Lower leg skin (tissue), 4 donors: ENCODE measurements around the gene MATCAP1. TPM values are rescaled to one million over a fixed set of nuclear protein-coding genes. Genes with fewer than 3 reads are reported as not detected.
A peak's percentile ranks its signal among the peaks of the same experiment; 100 is the strongest.

Source experiments
- DNase-seq, 2 donors: peaks; one replicate each; pipeline ENCODE4 v3.0.0-alpha.2; 2019; ENCODE audit warnings: low spot score in 2 of 2
- H3K4me3 ChIP-seq: fragments of 200-600 bp; sonication (generic); 2 replicates; pipeline ENCODE4 v1.5.1; 2017; ENCODE audit warnings: mild to moderate bottlenecking, low read depth; ENCODE audit not compliant: poor library complexity, severe bottlenecking
- POLR2A ChIP-seq, 2 donors: fragments of 450-650 bp; IDR thresholded peaks; one replicate each; pipeline ENCODE4 v1.6.1; 2016 to 2017; ENCODE audit warnings: antibody characterized with exemption in 2 of 2, mild to moderate bottlenecking in 1 of 2, moderate library complexity in 1 of 2
- WGBS, 2 donors: methylation state at CpG; one replicate each; pipeline ENCODE4 v1.1.5; 2018; 5-methylcytosine and 5-hydroxymethylcytosine counted together
- intact Hi-C: fragments of 100-400 bp; cut with DNase I; formaldehyde crosslinking; loops from one replicate; pipeline ENCODE4 v1.15.0; 2023; ENCODE audit warnings: low total_unique reads
- total RNA-seq, 4 donors: library from RNA; depleted of rRNA; stranded (reverse); fragments of >200 nt; gene quantifications; one replicate each; pipeline ENCODE4 v1.1.0, GENCODE V29; 2016
- TF ChIP-seq, protein P1 (sequence below), 3 donors: fragments of 450-650 bp; IDR thresholded peaks; one replicate each; pipeline ENCODE4 v1.5.1; 2016; ENCODE audit warnings: antibody characterized with exemption in 3 of 3, mild to moderate bottlenecking in 3 of 3, moderate library complexity in 2 of 3

MATCAP1 gene
- total RNA-seq, 4 donors from 2014 or later = 5.1 to 8.9 (median 7.3) TPM

DNA sequence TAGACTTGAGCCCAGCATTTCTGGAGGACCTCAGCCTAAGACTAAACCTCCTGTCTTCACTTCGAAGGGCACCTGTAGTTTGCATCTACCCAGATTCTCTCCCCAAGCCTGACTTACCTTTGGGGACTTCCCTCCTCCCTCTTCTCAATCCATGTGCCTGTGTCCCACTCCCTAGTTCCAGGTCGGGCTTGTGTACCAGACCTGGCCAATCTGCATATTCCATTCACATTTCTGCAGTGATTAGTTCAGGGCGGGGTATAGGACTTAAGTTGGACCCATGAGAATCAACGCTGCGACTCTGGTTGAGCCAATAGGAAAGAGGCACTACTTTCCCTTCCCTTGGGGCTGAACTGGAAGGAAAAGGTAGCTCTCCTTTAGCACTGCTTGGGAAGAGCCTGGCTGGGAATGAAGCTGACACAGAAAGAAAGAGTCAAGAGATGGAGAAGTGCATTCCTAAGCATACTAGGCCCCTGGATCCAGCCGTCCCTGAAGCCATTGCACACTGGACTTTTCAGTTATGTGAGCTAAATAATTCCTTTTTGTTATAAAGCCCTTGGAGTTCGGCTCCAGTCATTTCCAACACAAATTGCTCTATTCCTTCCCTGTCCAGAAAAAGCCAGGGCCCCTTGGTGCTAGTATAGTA, 26.5 kb downstream of the MATCAP1 start:
- 60 to 65% methylated on average over 7 of the region's 7 CpGs for WGBS, 2 donors
- intact Hi-C loops = loop anchor here (5.0 kb wide), 1 partner anchor 180 kb away; no protein-coding TSS in a partner anchor
- TF ChIP-seq POLR2A (IDR thresholded peaks at IDR 0.05) = no peak
- TF ChIP-seq, protein P1, sequence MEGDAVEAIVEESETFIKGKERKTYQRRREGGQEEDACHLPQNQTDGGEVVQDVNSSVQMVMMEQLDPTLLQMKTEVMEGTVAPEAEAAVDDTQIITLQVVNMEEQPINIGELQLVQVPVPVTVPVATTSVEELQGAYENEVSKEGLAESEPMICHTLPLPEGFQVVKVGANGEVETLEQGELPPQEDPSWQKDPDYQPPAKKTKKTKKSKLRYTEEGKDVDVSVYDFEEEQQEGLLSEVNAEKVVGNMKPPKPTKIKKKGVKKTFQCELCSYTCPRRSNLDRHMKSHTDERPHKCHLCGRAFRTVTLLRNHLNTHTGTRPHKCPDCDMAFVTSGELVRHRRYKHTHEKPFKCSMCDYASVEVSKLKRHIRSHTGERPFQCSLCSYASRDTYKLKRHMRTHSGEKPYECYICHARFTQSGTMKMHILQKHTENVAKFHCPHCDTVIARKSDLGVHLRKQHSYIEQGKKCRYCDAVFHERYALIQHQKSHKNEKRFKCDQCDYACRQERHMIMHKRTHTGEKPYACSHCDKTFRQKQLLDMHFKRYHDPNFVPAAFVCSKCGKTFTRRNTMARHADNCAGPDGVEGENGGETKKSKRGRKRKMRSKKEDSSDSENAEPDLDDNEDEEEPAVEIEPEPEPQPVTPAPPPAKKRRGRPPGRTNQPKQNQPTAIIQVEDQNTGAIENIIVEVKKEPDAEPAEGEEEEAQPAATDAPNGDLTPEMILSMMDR (IDR thresholded peaks at IDR 0.05) = no peak
- DNase-seq = no peak
- no peak overlapping the region for H3K4me3 ChIP-seq

DNA sequence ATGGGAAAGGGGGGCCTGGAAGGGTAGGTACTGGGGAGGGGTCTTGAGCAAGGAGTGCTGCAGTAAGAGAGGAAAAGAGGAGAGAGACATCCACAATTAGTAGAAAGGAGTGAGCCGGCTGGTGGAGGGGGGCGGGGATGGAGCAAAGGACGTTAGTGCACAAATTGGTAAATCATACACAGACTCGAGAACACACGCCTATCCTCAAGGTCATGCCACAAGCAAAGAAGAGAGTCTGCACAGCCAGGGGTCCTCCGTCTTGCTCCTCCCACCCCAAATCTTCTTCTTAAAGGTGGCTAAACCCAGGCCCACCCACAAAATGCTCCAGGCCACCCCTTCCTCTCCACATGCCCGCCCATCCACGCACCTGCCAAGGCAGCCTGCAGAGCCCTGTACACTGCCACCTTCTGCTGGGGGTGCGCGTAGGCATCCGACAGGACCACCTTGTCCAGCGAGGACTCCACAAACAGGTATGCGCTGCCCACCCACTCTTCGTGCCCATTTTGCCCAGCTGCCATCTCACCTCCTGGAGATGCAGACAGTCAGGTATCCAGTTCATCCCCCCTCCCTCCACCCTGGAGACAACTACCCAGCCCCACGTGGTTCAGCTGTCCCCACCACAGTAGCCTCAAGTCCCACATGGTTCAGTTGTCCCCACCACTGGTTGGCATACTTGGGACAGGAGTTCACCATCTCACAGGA, 27.5 kb downstream of the MATCAP1 start:
- intact Hi-C loops = loop anchor here (5.0 kb wide), 1 partner anchor 179 kb away; no protein-coding TSS in a partner anchor
- TF ChIP-seq, protein P1 (IDR thresholded peaks at IDR 0.05) = no peak
- no peak for TF ChIP-seq POLR2A (IDR thresholded peaks at IDR 0.05)
- no peak overlapping the region for H3K4me3 ChIP-seq
- DNase-seq = no peak
- WGBS, 2 donors = 64 to 74% methylated on average over 14 to 15 of the region's 15 CpGs

DNA sequence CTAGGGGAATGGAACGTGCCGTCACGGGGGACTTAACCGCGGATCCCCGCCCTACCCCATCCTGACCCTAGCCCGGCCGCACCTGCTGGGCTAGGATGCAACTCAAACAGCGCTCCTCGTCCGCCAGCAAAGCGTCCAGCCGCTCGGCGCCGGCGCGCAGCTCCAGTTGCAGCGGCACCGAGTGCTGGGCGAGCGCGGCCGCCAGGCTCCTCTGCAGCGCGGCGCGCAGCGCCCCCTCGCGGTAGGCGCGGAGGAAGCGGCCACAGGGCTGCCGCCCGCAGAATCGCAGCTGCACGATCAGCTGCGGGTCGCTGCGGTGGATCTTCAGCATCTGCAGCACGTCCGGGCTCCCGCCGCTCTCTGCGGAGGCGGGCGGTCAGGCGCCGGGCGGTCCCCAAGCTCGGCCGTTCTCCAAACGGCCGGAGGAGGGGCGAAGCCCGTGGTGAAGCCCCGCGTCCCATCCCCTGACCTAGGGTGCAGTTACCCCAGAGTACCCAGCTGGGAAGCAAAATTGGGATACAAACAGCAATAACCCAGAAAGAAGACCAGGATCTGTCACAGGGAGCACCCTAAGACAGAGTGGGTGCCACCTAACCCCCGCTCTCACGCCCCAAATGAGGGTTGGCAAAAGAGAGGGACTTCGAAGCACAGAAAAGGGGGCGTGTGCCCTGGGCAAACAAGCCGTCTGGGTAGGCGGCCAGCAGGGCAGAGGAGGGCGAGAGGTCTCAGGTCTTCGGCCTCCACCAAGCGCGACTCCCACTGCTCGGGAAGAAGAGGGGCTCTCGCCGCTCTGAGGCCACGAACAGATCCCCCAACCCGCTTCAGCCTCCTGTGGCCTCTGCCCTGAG, 28.2 kb downstream of the MATCAP1 start:
- intact Hi-C loops = loop anchor here (5.0 kb wide), 1 partner anchor 178 kb away; no protein-coding TSS in a partner anchor
- no peak overlapping the region for H3K4me3 ChIP-seq
- TF ChIP-seq, protein P1 (IDR thresholded peaks at IDR 0.05) = peak in 1 of 3 donors; percentile 53
- TF ChIP-seq POLR2A (IDR thresholded peaks at IDR 0.05) = no peak
- WGBS, 2 donors = 25 to 35% methylated on average over 28 to 33 of the region's 74 CpGs
- no peak for DNase-seq

DNA sequence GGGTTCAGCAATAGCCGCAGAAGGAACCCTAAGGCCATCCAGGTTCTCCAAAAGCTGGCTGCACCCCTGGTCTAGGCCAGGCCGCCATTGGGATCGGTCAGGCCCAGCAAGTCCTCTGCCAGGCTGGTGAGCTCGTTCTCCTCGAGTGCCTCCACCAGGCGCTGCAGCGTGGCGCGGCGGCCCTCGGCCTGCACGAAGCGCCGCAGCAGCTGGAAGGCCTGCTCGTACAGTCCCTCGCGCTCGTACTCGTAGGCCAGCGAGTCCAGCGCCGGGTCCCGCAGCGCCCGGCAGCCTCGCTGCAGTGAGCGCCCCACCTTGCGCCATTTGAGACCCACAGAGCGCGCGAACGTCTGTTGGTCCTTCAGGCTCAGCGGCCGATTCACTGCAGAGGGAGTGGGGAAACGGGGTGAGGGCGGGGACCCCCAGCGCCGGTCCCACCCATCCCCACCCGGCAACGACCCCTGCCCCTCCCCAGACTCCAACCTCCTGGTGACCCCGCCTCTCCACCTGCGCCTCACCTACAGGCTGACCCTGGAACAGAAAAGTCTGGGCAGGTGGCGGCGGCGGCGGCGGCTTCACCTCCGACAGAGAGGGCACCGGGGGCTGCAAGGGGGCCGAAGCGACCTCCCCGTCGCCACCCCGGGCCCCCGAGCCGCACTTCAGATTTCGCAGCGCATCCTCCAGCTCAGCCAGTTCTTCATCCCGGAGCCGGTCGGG, 29.0 kb downstream of the MATCAP1 start:
- DNase-seq = no peak
- TF ChIP-seq POLR2A (IDR thresholded peaks at IDR 0.05) = no peak
- TF ChIP-seq, protein P1 (IDR thresholded peaks at IDR 0.05) = no peak
- no peak overlapping the region for H3K4me3 ChIP-seq
- intact Hi-C loops = loop anchor here (5.0 kb wide), 1 partner anchor 177 kb away; no protein-coding TSS in a partner anchor
- 30 to 42% methylated on average over 34 to 47 of the region's 61 CpGs for WGBS, 2 donors

DNA sequence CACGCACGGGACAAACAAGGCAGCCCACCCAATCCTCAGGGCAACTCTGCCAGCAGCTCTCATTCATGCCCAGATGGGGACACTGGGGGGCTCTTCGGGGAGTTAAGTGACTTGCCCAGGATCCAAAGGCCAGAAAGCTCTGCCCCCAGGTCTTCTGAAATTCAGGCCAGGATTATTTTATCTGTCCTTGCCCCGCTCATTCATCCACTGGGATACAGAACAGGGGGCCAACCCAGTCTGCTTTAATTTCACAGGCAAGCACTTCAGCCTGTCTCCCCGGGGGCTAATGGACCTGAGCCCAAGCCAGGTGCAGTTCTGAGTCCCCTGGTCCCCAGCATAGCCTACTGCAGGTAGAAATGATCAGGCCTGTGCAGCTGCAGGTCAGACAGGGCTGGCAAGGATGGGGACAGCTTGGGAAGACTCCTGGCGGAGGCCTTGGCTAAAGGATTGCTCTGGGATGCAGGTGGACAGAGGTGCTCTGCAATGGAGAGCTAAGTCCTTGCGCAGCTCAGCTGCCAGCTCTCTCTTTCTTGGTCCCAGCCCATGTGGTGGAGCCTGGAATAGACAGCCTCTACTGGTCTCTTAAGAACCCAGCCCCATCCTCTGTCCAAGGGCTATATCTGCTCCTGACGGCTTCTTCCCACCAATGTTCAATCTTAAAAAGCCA, 32.2 kb downstream of the MATCAP1 start:
- intact Hi-C loops = no loop called here
- TF ChIP-seq POLR2A (IDR thresholded peaks at IDR 0.05) = no peak
- TF ChIP-seq, protein P1 (IDR thresholded peaks at IDR 0.05) = no peak
- WGBS, 2 donors = 47 to 52% methylated on average over 8 of the region's 8 CpGs
- H3K4me3 ChIP-seq = no peak overlapping the region
- DNase-seq = no peak
